K562 (cell line): ENCODE results near the gene TMEM184B. TPM values are rescaled to one million over a fixed set of nuclear protein-coding genes. Genes with fewer than 3 reads are reported as not detected.

Experiments used
- CBX5 ChIP-seq: IDR thresholded peaks from 2 replicates; pipeline ENCODE4 v1.6.1; 2014; ENCODE audit warnings: low read depth, borderline replicate concordance
- CC2D1A ChIP-seq: fragments of 450-650 bp; IDR thresholded peaks from 2 replicates; pipeline ENCODE4 v1.6.1; 2017; ENCODE audit warnings: mild to moderate bottlenecking
- CHD2 ChIP-seq: IDR thresholded peaks from 2 replicates; pipeline ENCODE4 v1.6.1; 2011; ENCODE audit warnings: low read depth, low read length
- CREB3L1 ChIP-seq: fragments of 450-650 bp; IDR thresholded peaks from 2 replicates; pipeline ENCODE4 v1.6.1; 2014; ENCODE audit warnings: low read depth, mild to moderate bottlenecking, moderate library complexity, borderline replicate concordance
- E2F1 ChIP-seq: sonication (generic); formaldehyde crosslinking; IDR thresholded peaks from 2 replicates; pipeline ENCODE4 v1.8.1; 2023; ENCODE audit warnings: mild to moderate bottlenecking, missing genetic modification reagents, moderate library complexity
- ETS1 ChIP-seq: conservative IDR thresholded peaks from 2 replicates; pipeline ENCODE4 v1.6.1; 2011; ENCODE audit warnings: low read depth, mild to moderate bottlenecking, low read length; ENCODE audit not compliant: control insufficient read depth
- HMGN3 ChIP-seq: IDR thresholded peaks from 2 replicates; pipeline ENCODE4 v1.6.1; 2011; ENCODE audit warnings: borderline replicate concordance, low read depth, mild to moderate bottlenecking, mixed read lengths, low read length; ENCODE audit not compliant: insufficient read length; ENCODE audit errors: extremely low read depth
- MBD2 ChIP-seq: sonication (generic); IDR thresholded peaks from 2 replicates; pipeline ENCODE4 v1.6.1; 2016; ENCODE audit warnings: low read depth, borderline replicate concordance
- MNT ChIP-seq, 2 experiments: fragments of 450-650 bp; conservative IDR thresholded peaks; 2 replicates each; pipeline ENCODE4 v1.6.1; 2017; ENCODE audit warnings: mild to moderate bottlenecking in 2 of 2, moderate library complexity in 2 of 2
- NR2C1 ChIP-seq, 2 experiments: fragments of 450-650 bp; IDR thresholded peaks; 2 replicates each; pipeline ENCODE4 v1.6.1; 2017; ENCODE audit warnings: mild to moderate bottlenecking in 2 of 2, antibody characterized with exemption in 1 of 2, inconsistent platforms in 1 of 2, missing compliant biosample characterization in 1 of 2, missing genetic modification characterization in 1 of 2
- TCF3 ChIP-seq: sonication (generic); formaldehyde crosslinking; IDR thresholded peaks from 2 replicates; pipeline ENCODE4 v1.4.0; 2020; ENCODE audit warnings: mild to moderate bottlenecking, missing genetic modification reagents
- ZBTB7A ChIP-seq: IDR thresholded peaks from 2 replicates; pipeline ENCODE4 v1.6.1; 2011; ENCODE audit warnings: low read depth, mild to moderate bottlenecking, low read length, moderate library complexity, borderline replicate concordance; ENCODE audit not compliant: control insufficient read depth
- ZC3H8 ChIP-seq: fragments of 450-650 bp; IDR thresholded peaks from 2 replicates; pipeline ENCODE4 v1.6.1; 2017
- ZFP36 ChIP-seq: fragments of 150-350 bp; IDR thresholded peaks from 2 replicates; pipeline ENCODE4 v1.6.1; 2018; ENCODE audit warnings: low read length, low read depth; ENCODE audit not compliant: partially characterized antibody
- polyA plus RNA-seq, 8 experiments: library from polyadenylated mRNA; depleted of rRNA in 4 of 8; stranded (reverse) in 5 of 8; unstranded in 3 of 8; fragments of >200 nt; fragmentation: Nextera tagmentation in 2 of 8; fragmentation: Illumina TruSeq in 1 of 8; extraction: Ambion mirVana in 2 of 8; extraction: Trizol in 1 of 8; gene quantifications; 2 replicates each; pipeline versions ENCODE4 v1.2.1 to v1.2.3, GENCODE V29; 2011 to 2014; ENCODE audit warnings: inconsistent platforms in 1 of 8, missing spikeins in 1 of 8
- total RNA-seq, 7 experiments: library from RNA; depleted of rRNA in 6 of 7; stranded (reverse); fragments of >200 nt in 6 of 7; fragmentation: Illumina TruSeq in 2 of 7; extraction: Trizol in 2 of 7; gene quantifications; 2 replicates each; pipeline versions ENCODE4 v1.2.1 to v1.2.3, GENCODE V29; 2011 to 2021; ENCODE audit warnings: low replicate concordance in 1 of 7
- TF ChIP-seq, protein P1 (sequence below), 2 experiments: IDR thresholded peaks; 2 replicates each; pipeline ENCODE4 v1.6.1; 2012; ENCODE audit warnings: improper control_type of control experiment in 2 of 2, low read depth in 2 of 2, low read length in 2 of 2, borderline replicate concordance in 1 of 2
- TF ChIP-seq, protein P2 (sequence below): fragments of 450-650 bp; formaldehyde crosslinking; conservative IDR thresholded peaks from 2 replicates; pipeline ENCODE4 v1.4.0; 2022; ENCODE audit warnings: mild to moderate bottlenecking, missing genetic modification characterization

The TMEM184B gene
- total and polyA plus RNA-seq, 9 of the 15 experiments (the other 6 are each of a cell fraction or from before 2014, with no cell fraction given), result 0.31 to 25.1 (median 6.2) TPM

DNA sequence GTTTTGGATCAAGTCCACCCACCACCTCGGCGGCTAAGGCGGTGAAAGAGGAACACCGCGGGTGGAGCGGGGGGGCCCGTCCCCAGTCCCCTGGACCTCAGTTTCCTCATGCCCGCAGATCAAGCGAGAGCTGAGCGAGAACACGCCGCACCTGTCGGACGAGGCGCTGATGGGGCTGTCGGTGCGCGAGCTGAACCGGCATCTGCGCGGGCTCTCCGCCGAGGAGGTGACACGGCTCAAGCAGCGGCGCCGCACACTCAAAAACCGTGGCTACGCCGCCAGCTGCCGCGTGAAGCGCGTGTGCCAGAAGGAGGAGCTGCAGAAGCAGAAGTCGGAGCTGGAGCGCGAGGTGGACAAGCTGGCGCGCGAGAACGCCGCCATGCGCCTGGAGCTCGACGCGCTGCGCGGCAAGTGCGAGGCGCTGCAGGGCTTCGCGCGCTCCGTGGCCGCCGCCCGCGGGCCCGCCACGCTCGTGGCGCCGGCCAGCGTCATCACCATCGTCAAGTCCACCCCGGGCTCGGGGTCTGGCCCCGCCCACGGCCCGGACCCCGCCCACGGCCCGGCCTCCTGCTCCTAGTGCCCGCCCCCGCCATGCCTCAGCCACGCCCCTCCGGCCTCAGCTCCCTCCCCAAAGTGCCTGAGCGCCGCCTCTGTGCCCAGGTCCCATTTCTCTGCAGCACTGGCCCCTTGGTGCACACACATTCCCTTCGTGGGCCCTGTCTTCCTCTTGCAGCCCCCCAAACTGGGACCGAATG, 58.3 kb downstream of the TMEM184B start (continued):
- TF ChIP-seq MNT (conservative IDR thresholded peaks at IDR 0.05) (no peak; a peak in 1 of 4 replicates), CC2D1A (no peak), CREB3L1 (peak; percentile 66; the same call in 1 of the 2 replicates), NR2C1 (IDR thresholded peaks at IDR 0.05) (no peak), NR2C1 (tag; IDR thresholded peaks at IDR 0.05) (no peak), ZFP36 (no peak), E2F1 (CRISPR knock-in tag) (no peak), ZC3H8 (no peak), HMGN3 (peak; percentile 52), MBD2 (no peak), TCF3 (CRISPR knock-in tag) (no peak), CBX5 (no peak), CHD2 (peak; percentile 36; the same call in 1 of the 2 replicates), ZBTB7A (no peak), ETS1 (peak; percentile 45; the same call in 1 of the 2 replicates)
- TF ChIP-seq, protein P1, sequence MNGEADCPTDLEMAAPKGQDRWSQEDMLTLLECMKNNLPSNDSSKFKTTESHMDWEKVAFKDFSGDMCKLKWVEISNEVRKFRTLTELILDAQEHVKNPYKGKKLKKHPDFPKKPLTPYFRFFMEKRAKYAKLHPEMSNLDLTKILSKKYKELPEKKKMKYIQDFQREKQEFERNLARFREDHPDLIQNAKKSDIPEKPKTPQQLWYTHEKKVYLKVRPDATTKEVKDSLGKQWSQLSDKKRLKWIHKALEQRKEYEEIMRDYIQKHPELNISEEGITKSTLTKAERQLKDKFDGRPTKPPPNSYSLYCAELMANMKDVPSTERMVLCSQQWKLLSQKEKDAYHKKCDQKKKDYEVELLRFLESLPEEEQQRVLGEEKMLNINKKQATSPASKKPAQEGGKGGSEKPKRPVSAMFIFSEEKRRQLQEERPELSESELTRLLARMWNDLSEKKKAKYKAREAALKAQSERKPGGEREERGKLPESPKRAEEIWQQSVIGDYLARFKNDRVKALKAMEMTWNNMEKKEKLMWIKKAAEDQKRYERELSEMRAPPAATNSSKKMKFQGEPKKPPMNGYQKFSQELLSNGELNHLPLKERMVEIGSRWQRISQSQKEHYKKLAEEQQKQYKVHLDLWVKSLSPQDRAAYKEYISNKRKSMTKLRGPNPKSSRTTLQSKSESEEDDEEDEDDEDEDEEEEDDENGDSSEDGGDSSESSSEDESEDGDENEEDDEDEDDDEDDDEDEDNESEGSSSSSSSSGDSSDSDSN (IDR thresholded peaks at IDR 0.05; ENCODE audit: borderline replicate concordance in 1 of 2, low read depth in 2 of 2, low read length in 2 of 2), result 0 out of 4 replicates have a peak, but pooled peaks of 1 of the 2 experiments have one; percentile 41
- TF ChIP-seq, protein P2, sequence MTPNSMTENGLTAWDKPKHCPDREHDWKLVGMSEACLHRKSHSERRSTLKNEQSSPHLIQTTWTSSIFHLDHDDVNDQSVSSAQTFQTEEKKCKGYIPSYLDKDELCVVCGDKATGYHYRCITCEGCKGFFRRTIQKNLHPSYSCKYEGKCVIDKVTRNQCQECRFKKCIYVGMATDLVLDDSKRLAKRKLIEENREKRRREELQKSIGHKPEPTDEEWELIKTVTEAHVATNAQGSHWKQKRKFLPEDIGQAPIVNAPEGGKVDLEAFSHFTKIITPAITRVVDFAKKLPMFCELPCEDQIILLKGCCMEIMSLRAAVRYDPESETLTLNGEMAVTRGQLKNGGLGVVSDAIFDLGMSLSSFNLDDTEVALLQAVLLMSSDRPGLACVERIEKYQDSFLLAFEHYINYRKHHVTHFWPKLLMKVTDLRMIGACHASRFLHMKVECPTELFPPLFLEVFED (CRISPR knock-in tag), result no peak
